Breast epithelium (tissue), 3 donors: ENCODE measurements around the gene OLFML2A.

Source experiments
- CTCF ChIP-seq, 3 donors: fragments of 450-650 bp; IDR thresholded peaks; one replicate each; pipeline ENCODE4 v1.5.1; 2016 to 2017; ENCODE audit warnings: antibody characterized with exemption in 3 of 3, mild to moderate bottlenecking in 3 of 3, moderate library complexity in 3 of 3
- POLR2A ChIP-seq: fragments of 450-650 bp; IDR thresholded peaks from one replicate; pipeline ENCODE4 v1.6.1; 2016; ENCODE audit warnings: antibody characterized with exemption, mild to moderate bottlenecking, moderate library complexity
- POLR2AphosphoS5 ChIP-seq, 3 donors: sonication (generic); formaldehyde crosslinking; IDR thresholded peaks; one replicate each; pipeline ENCODE4 v1.6.1; 2017; ENCODE audit warnings: antibody characterized with exemption in 3 of 3

GRCh38 chr9:124812441-124812876 lies 35.5 kb downstream of the OLFML2A start:
- TF ChIP-seq CTCF (IDR thresholded peaks at IDR 0.05) (no peak), POLR2A (no peak), POLR2AphosphoS5 (IDR thresholded peaks at IDR 0.05) (no peak)
